Endothelial cell of umbilical vein (primary cell): Measurements from ENCODE around the gene PTPN3. TPM values are rescaled to one million over a fixed set of nuclear protein-coding genes. Genes with fewer than 3 reads are reported as not detected.

Experiments
- BruUV-seq: library from RNA; stranded (reverse); fragments of 400-500 nt; replicated peaks from 2 replicates; lab custom pipeline; 2021; lab: Mats Ljungman, UMichigan
- CTCF ChIA-PET: fragments of 300-600, 350-600 bp; sonication (Branson Sonifier 250); formaldehyde crosslinking; loops from one replicate; lab custom pipeline; 2021; ENCODE audit warnings: antibody characterized with exemption, inconsistent platforms; lab: Charles Lee
- POLR2A ChIA-PET: fragments of 300-600, 350-600 bp; sonication (Branson Sonifier 250); formaldehyde crosslinking; loops from one replicate; lab custom pipeline; 2021; ENCODE audit warnings: antibody characterized with exemption, inconsistent platforms; lab: Charles Lee
- DNase-seq: peaks from one replicate; pipeline ENCODE4 v3.0.0-alpha.2; 2011; ENCODE audit warnings: low read depth, low spot score
- FAIRE-seq: peaks from 2 replicates; lab custom pipeline; 2011; peaks lifted over from hg19 to GRCh38; lab: Jason Lieb, UNC
- H2AFZ ChIP-seq: 2 replicates; pipeline ENCODE4 v1.6.0; 2012; ENCODE audit warnings: low read depth, low read length, control low read depth, inconsistent platforms
- H3K27ac ChIP-seq: 2 replicates; pipeline ENCODE4 v1.5.1; 2011; ENCODE audit warnings: low read depth, mild to moderate bottlenecking, control low read depth, low read length, moderate library complexity; ENCODE audit not compliant: insufficient read depth
- H3K27me3 ChIP-seq, 2 experiments: 2 replicates each; pipeline versions ENCODE4 v1.6.0 to v1.6.1; 2011; ENCODE audit warnings: low read length in 2 of 2, mixed read lengths in 1 of 2; ENCODE audit not compliant: control insufficient read depth in 2 of 2, insufficient read depth in 2 of 2
- H3K36me3 ChIP-seq, 2 experiments: 2 replicates in 1 of 2; 3 replicates in 1 of 2; pipeline ENCODE4 v1.5.1; 2011; ENCODE audit warnings: low read length in 2 of 2, mild to moderate bottlenecking in 1 of 2, moderate library complexity in 1 of 2; ENCODE audit not compliant: control insufficient read depth in 2 of 2, insufficient read depth in 2 of 2; ENCODE audit errors: extremely low read depth in 1 of 2
- H3K4me1 ChIP-seq: 3 replicates; pipeline ENCODE4 v1.5.1; 2011; ENCODE audit warnings: mild to moderate bottlenecking, low read length; ENCODE audit not compliant: control insufficient read depth, insufficient read depth; ENCODE audit errors: extremely low read depth
- H3K4me2 ChIP-seq: 2 replicates; pipeline ENCODE4 v1.6.1; 2011; ENCODE audit warnings: low read length, control low read depth, mixed read lengths; ENCODE audit not compliant: insufficient read depth
- H3K4me3 ChIP-seq, 3 experiments: fragments of 200-600 bp in 1 of 3; sonication (generic), shearing (Covaris generic) in 1 of 3; replicated peaks in 1 of 3; 2 replicates each; pipeline ENCODE4 v1.5.1; 2011 to 2016; ENCODE audit warnings: control low read depth in 3 of 3, low read length in 3 of 3, mild to moderate bottlenecking in 2 of 3, inconsistent platforms in 1 of 3, low read depth in 1 of 3, moderate library complexity in 1 of 3; ENCODE audit not compliant: insufficient read depth in 1 of 3
- H3K79me2 ChIP-seq: 2 replicates; pipeline ENCODE4 v1.6.0; 2012; ENCODE audit warnings: low read length, inconsistent platforms; ENCODE audit not compliant: control insufficient read depth, insufficient read depth
- H3K9ac ChIP-seq: replicated peaks from 2 replicates; pipeline ENCODE3; 2011; ENCODE audit warnings: low read length, control low read depth; ENCODE audit not compliant: insufficient read depth; ENCODE audit errors: extremely low read depth
- H3K9me1 ChIP-seq: replicated peaks from 3 replicates; pipeline ENCODE4 v1.6.0; 2011; ENCODE audit warnings: mild to moderate bottlenecking, low read length; ENCODE audit not compliant: control insufficient read depth, insufficient read depth; ENCODE audit errors: extremely low read depth
- H3K9me3 ChIP-seq: replicated peaks from 2 replicates; pipeline ENCODE4 v1.5.1; 2012; ENCODE audit warnings: low read length, inconsistent platforms; ENCODE audit not compliant: control insufficient read depth, insufficient read depth
- H4K20me1 ChIP-seq: replicated peaks from 2 replicates; pipeline ENCODE3; 2011; ENCODE audit warnings: mild to moderate bottlenecking, low read length; ENCODE audit not compliant: control insufficient read depth, insufficient read depth; ENCODE audit errors: extremely low read depth
- EZH2 ChIP-seq: IDR thresholded peaks from 2 replicates; pipeline ENCODE4 v1.6.1; 2012; ENCODE audit warnings: borderline replicate concordance, low read depth, mild to moderate bottlenecking, moderate library complexity, low read length, inconsistent platforms; ENCODE audit not compliant: severe bottlenecking
- FOS ChIP-seq: IDR thresholded peaks from 2 replicates; pipeline ENCODE4 v1.6.1; 2011; ENCODE audit warnings: mild to moderate bottlenecking, low read length, moderate library complexity, borderline replicate concordance; ENCODE audit not compliant: insufficient read depth
- GATA2 ChIP-seq: IDR thresholded peaks from 2 replicates; pipeline ENCODE4 v1.7.0; 2011; ENCODE audit warnings: low read depth, mild to moderate bottlenecking, moderate library complexity, mixed read lengths, low read length; ENCODE audit not compliant: insufficient read length, insufficient read depth
- JUN ChIP-seq: IDR thresholded peaks from 2 replicates; pipeline ENCODE4 v1.6.1; 2011; ENCODE audit warnings: borderline replicate concordance, low read depth; ENCODE audit not compliant: insufficient read length, insufficient read depth
- MYC ChIP-seq: IDR thresholded peaks from one replicate; pipeline ENCODE4 v1.6.1; 2011; ENCODE audit warnings: mild to moderate bottlenecking, low read depth, low read length
- POLR2A ChIP-seq: IDR thresholded peaks from 2 replicates; pipeline ENCODE4 v1.6.1; 2012; ENCODE audit warnings: low read depth, mild to moderate bottlenecking, control low read depth, low read length
- POLR2AphosphoS5 ChIP-seq: IDR thresholded peaks from 2 replicates; pipeline ENCODE4 v1.6.1; 2012; ENCODE audit warnings: low read depth, mild to moderate bottlenecking, control low read depth, low read length, moderate library complexity; ENCODE audit not compliant: insufficient read depth
- dilution Hi-C: fragments of 300-500 bp; cut with MboI; formaldehyde crosslinking; loops from one replicate; pipeline ENCODE4 v1.15.0; 2019; ENCODE audit warnings: low sequenced_read_pairs; ENCODE audit not compliant: extremely low pct_ligation_motif_present
- intact Hi-C: fragments of 100-400 bp; cut with micrococcal nuclease; formaldehyde crosslinking; loops from one replicate; pipeline ENCODE4 v1.10.0; 2022
- polyA plus RNA-seq, 4 experiments: library from polyadenylated mRNA; depleted of rRNA in 3 of 4; stranded (reverse) in 3 of 4; unstranded in 1 of 4; fragments of >200 nt; gene quantifications; 2 replicates each; pipeline versions ENCODE4 v1.2.1 to v1.2.3, GENCODE V29; 2011 to 2012; ENCODE audit warnings: missing spikeins in 1 of 4
- total RNA-seq: library from RNA; stranded (reverse); gene quantifications from 2 replicates; pipeline ENCODE4 v1.2.3, GENCODE V29; 2021
- TF ChIP-seq, protein P1 (sequence below): IDR thresholded peaks from 2 replicates; pipeline ENCODE4 v1.6.1; 2011; ENCODE audit not compliant: insufficient read depth, insufficient read length
- TF ChIP-seq, protein P2 (sequence below), 2 donors: IDR thresholded peaks; 1 replicate in 1 of 2; 2 replicates in 1 of 2; pipeline ENCODE4 v1.5.1; 2011; ENCODE audit warnings: low read length in 2 of 2, mild to moderate bottlenecking in 2 of 2, moderate library complexity in 2 of 2, control low read depth in 1 of 2, inconsistent platforms in 1 of 2, low read depth in 1 of 2; ENCODE audit not compliant: insufficient read depth in 1 of 2; ENCODE audit errors: extremely low read depth in 1 of 2

Gene PTPN3
- total and polyA plus RNA-seq, 2 donors (not counting 3 experiments of a cell fraction or from before 2014, with no cell fraction given) = 0.01 TPM; not detected in 1

DNA sequence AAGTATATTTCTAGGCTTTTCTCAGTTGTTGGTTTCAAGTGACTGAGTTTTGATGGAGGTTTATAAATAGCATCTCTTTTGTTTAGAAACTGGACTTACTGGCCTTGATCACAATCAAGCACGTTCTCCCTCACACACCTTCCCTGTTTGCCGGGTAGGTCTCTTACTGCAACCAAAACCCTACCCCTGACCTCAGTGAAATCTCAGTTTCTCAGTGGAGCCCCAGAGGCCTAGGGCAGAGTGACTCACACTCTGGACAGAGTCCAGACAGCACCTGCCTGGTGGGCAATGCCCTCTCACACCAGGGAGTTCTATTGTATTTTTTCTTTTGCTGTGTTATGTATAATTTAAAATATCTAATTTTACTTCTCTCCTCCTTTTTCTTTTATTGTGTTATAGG is 128.8 kb downstream of the PTPN3 start:
- Histone ChIP-seq H2AFZ (no peak overlapping the region), H3K27me3 (no peaks in the 10 kb centered on the region), H3K9ac (no peak overlapping the region), H3K79me2 (no peaks in the 10 kb centered on the region), H4K20me1 (no peaks in the 10 kb centered on the region), H3K9me3 (no peaks in the 10 kb centered on the region), H3K4me1 (no peaks in the 10 kb centered on the region), H3K9me1 (no peaks in the 10 kb centered on the region), H3K4me3 (no peak overlapping the region), H3K36me3 (no peaks in the 10 kb centered on the region), H3K27ac (no peak overlapping the region), H3K4me2 (no peak overlapping the region)
- CTCF ChIA-PET = interaction anchor here (0.8 kb wide), 1 partner anchor 1944 kb away, joined by 3 read pairs; no protein-coding TSS in a partner anchor
- TF ChIP-seq JUN (no peak), POLR2A (no peak), GATA2 (no peak), FOS (no peak), MYC (no peak), EZH2 (no peak), POLR2AphosphoS5 (no peak)
- TF ChIP-seq, protein P1, sequence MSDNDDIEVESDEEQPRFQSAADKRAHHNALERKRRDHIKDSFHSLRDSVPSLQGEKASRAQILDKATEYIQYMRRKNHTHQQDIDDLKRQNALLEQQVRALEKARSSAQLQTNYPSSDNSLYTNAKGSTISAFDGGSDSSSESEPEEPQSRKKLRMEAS = no peak
- TF ChIP-seq, protein P2, sequence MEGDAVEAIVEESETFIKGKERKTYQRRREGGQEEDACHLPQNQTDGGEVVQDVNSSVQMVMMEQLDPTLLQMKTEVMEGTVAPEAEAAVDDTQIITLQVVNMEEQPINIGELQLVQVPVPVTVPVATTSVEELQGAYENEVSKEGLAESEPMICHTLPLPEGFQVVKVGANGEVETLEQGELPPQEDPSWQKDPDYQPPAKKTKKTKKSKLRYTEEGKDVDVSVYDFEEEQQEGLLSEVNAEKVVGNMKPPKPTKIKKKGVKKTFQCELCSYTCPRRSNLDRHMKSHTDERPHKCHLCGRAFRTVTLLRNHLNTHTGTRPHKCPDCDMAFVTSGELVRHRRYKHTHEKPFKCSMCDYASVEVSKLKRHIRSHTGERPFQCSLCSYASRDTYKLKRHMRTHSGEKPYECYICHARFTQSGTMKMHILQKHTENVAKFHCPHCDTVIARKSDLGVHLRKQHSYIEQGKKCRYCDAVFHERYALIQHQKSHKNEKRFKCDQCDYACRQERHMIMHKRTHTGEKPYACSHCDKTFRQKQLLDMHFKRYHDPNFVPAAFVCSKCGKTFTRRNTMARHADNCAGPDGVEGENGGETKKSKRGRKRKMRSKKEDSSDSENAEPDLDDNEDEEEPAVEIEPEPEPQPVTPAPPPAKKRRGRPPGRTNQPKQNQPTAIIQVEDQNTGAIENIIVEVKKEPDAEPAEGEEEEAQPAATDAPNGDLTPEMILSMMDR (IDR thresholded peaks at IDR 0.05; ENCODE audit: extremely low read depth in 1 of 2, insufficient read depth in 1 of 2, low read depth in 1 of 2, low read length in 2 of 2) = no peak
- FAIRE-seq (no peak), DNase-seq (no peak)
- BruUV-seq = no TSS peak
- intact Hi-C loops = no loop called here
- dilution Hi-C loops = no loop called here
- POLR2A ChIA-PET = no interaction called here
